Measurements from ENCODE around the gene MBNL2. TPM values are rescaled to one million over a fixed set of nuclear protein-coding genes. Genes with fewer than 3 reads are reported as not detected.

The MBNL2 gene
- total and polyA plus RNA-seq, 2 experiments from 2014 or later, result 0.55 to 3.2 TPM

DNA sequence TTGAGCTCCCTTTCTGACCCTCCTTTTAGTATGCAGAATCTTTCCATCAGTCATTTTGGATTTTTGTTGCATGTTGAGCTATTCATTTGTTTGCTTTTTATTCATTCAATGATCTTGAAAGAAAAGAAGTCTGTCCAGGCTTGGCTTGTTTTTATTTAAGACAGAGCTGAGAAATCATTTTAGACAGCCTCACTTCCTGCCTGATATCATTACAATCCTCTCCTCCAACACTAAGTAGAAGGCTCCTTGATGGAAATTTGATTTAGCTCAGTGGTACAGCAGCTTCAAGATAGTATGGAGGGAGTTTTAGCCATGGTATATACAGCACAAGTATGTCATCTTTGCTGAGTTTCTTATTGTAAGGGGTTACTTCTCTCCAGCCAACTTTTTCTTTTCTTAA is 28.4 kb downstream of the MBNL2 start:
- Histone ChIP-seq H3F3A (replicated peaks; ENCODE audit: low read depth) (no peaks in the 10 kb centered on the region), H2AFZ (no peak overlapping the region), H3K4me2 (no peak overlapping the region), H3K27ac (ENCODE audit: low read depth) (no peak overlapping the region), H3K79me2 (replicated peaks; ENCODE audit: insufficient read depth) (no peaks in the 10 kb centered on the region), H3K9me2 (ENCODE audit: insufficient read depth) (no peaks in the 10 kb centered on the region), H3K36me3 (ENCODE audit: insufficient read depth) (no peaks in the 10 kb centered on the region), H3K4me3 (no peak overlapping the region), H3K4me1 (ENCODE audit: insufficient read depth) (peaks cover 18% of the 10 kb centered on the region), H4K20me1 (replicated peaks; ENCODE audit: insufficient read depth) (no peaks in the 10 kb centered on the region), H3K27me3 (ENCODE audit: insufficient read depth) (no peaks in the 10 kb centered on the region)
- Mint-ChIP-seq H3K27me3 (ENCODE audit: insufficient read depth, low read depth, poor library complexity) (peaks cover 3% of the 10 kb centered on the region), H3K9me3 (no peaks in the 10 kb centered on the region), H3K4me1 (peaks cover 16% of the 10 kb centered on the region), H3K36me3 (ENCODE audit: low read depth) (no peaks in the 10 kb centered on the region), H3K27ac (no peak overlapping the region), H3K4me3 (no peak overlapping the region)
- TF ChIP-seq, protein P1, sequence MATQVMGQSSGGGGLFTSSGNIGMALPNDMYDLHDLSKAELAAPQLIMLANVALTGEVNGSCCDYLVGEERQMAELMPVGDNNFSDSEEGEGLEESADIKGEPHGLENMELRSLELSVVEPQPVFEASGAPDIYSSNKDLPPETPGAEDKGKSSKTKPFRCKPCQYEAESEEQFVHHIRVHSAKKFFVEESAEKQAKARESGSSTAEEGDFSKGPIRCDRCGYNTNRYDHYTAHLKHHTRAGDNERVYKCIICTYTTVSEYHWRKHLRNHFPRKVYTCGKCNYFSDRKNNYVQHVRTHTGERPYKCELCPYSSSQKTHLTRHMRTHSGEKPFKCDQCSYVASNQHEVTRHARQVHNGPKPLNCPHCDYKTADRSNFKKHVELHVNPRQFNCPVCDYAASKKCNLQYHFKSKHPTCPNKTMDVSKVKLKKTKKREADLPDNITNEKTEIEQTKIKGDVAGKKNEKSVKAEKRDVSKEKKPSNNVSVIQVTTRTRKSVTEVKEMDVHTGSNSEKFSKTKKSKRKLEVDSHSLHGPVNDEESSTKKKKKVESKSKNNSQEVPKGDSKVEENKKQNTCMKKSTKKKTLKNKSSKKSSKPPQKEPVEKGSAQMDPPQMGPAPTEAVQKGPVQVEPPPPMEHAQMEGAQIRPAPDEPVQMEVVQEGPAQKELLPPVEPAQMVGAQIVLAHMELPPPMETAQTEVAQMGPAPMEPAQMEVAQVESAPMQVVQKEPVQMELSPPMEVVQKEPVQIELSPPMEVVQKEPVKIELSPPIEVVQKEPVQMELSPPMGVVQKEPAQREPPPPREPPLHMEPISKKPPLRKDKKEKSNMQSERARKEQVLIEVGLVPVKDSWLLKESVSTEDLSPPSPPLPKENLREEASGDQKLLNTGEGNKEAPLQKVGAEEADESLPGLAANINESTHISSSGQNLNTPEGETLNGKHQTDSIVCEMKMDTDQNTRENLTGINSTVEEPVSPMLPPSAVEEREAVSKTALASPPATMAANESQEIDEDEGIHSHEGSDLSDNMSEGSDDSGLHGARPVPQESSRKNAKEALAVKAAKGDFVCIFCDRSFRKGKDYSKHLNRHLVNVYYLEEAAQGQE (IDR thresholded peaks at IDR 0.05; ENCODE audit: unreplicated experiment), result no peak
- TF ChIP-seq, protein P2, sequence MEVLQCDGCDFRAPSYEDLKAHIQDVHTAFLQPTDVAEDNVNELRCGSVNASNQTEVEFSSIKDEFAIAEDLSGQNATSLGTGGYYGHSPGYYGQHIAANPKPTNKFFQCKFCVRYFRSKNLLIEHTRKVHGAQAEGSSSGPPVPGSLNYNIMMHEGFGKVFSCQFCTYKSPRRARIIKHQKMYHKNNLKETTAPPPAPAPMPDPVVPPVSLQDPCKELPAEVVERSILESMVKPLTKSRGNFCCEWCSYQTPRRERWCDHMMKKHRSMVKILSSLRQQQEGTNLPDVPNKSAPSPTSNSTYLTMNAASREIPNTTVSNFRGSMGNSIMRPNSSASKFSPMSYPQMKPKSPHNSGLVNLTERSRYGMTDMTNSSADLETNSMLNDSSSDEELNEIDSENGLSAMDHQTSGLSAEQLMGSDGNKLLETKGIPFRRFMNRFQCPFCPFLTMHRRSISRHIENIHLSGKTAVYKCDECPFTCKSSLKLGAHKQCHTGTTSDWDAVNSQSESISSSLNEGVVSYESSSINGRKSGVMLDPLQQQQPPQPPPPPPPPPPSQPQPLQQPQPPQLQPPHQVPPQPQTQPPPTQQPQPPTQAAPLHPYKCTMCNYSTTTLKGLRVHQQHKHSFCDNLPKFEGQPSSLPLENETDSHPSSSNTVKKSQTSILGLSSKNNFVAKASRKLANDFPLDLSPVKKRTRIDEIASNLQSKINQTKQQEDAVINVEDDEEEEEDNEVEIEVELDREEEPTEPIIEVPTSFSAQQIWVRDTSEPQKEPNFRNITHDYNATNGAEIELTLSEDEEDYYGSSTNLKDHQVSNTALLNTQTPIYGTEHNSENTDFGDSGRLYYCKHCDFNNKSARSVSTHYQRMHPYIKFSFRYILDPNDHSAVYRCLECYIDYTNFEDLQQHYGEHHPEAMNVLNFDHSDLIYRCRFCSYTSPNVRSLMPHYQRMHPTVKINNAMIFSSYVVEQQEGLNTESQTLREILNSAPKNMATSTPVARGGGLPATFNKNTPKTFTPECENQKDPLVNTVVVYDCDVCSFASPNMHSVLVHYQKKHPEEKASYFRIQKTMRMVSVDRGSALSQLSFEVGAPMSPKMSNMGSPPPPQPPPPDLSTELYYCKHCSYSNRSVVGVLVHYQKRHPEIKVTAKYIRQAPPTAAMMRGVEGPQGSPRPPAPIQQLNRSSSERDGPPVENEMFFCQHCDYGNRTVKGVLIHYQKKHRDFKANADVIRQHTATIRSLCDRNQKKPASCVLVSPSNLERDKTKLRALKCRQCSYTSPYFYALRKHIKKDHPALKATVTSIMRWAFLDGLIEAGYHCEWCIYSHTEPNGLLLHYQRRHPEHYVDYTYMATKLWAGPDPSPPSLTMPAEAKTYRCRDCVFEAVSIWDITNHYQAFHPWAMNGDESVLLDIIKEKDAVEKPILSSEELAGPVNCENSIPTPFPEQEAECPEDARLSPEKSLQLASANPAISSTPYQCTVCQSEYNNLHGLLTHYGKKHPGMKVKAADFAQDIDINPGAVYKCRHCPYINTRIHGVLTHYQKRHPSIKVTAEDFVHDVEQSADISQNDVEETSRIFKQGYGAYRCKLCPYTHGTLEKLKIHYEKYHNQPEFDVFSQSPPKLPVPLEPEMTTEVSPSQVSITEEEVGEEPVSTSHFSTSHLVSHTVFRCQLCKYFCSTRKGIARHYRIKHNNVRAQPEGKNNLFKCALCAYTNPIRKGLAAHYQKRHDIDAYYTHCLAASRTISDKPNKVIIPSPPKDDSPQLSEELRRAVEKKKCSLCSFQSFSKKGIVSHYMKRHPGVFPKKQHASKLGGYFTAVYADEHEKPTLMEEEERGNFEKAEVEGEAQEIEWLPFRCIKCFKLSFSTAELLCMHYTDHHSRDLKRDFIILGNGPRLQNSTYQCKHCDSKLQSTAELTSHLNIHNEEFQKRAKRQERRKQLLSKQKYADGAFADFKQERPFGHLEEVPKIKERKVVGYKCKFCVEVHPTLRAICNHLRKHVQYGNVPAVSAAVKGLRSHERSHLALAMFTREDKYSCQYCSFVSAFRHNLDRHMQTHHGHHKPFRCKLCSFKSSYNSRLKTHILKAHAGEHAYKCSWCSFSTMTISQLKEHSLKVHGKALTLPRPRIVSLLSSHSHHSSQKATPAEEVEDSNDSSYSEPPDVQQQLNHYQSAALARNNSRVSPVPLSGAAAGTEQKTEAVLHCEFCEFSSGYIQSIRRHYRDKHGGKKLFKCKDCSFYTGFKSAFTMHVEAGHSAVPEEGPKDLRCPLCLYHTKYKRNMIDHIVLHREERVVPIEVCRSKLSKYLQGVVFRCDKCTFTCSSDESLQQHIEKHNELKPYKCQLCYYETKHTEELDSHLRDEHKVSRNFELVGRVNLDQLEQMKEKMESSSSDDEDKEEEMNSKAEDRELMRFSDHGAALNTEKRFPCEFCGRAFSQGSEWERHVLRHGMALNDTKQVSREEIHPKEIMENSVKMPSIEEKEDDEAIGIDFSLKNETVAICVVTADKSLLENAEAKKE (CRISPR knock-in tag; IDR thresholded peaks at IDR 0.05), result no peak
- TF ChIP-seq NANOG (IDR thresholded peaks at IDR 0.05; ENCODE audit: borderline replicate concordance), result no peak
- TF ChIP-seq, protein P3, sequence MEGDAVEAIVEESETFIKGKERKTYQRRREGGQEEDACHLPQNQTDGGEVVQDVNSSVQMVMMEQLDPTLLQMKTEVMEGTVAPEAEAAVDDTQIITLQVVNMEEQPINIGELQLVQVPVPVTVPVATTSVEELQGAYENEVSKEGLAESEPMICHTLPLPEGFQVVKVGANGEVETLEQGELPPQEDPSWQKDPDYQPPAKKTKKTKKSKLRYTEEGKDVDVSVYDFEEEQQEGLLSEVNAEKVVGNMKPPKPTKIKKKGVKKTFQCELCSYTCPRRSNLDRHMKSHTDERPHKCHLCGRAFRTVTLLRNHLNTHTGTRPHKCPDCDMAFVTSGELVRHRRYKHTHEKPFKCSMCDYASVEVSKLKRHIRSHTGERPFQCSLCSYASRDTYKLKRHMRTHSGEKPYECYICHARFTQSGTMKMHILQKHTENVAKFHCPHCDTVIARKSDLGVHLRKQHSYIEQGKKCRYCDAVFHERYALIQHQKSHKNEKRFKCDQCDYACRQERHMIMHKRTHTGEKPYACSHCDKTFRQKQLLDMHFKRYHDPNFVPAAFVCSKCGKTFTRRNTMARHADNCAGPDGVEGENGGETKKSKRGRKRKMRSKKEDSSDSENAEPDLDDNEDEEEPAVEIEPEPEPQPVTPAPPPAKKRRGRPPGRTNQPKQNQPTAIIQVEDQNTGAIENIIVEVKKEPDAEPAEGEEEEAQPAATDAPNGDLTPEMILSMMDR (conservative IDR thresholded peaks at IDR 0.05; ENCODE audit: low read depth in 2 of 2), result no peak
- no peak for TF ChIP-seq JUNB (IDR thresholded peaks at IDR 0.05; ENCODE audit: unreplicated experiment)
- no peak for TF ChIP-seq ZNF114 (CRISPR knock-in tag; IDR thresholded peaks at IDR 0.05)
- no peak for TF ChIP-seq POLR2AphosphoS5 (IDR thresholded peaks at IDR 0.05; ENCODE audit: low read depth)
- no peak for TF ChIP-seq ZNF331 (CRISPR knock-in tag; IDR thresholded peaks at IDR 0.05; ENCODE audit: low read depth)
- no peak for TF ChIP-seq CREB1 (CRISPR knock-in tag; IDR thresholded peaks at IDR 0.05; ENCODE audit: low read depth)
- TF ChIP-seq EZH2 (IDR thresholded peaks at IDR 0.05; ENCODE audit: low read depth, unreplicated experiment), result no peak
- no peak for TF ChIP-seq EZH2phosphoT487 (IDR thresholded peaks at IDR 0.05; ENCODE audit: unreplicated experiment)
- TF ChIP-seq, protein P4, sequence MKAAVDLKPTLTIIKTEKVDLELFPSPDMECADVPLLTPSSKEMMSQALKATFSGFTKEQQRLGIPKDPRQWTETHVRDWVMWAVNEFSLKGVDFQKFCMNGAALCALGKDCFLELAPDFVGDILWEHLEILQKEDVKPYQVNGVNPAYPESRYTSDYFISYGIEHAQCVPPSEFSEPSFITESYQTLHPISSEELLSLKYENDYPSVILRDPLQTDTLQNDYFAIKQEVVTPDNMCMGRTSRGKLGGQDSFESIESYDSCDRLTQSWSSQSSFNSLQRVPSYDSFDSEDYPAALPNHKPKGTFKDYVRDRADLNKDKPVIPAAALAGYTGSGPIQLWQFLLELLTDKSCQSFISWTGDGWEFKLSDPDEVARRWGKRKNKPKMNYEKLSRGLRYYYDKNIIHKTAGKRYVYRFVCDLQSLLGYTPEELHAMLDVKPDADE (IDR thresholded peaks at IDR 0.05), result no peak
- TF ChIP-seq STAT1 (IDR thresholded peaks at IDR 0.05; ENCODE audit: unreplicated experiment), result no peak
- ATAC-seq (no peak), DNase-seq (ENCODE audit: low spot score) (no peak)
